GM12892 (cell line): Measurements from ENCODE around the gene VPS50.

Experiments used
- POLR2A ChIP-seq: IDR thresholded peaks from 2 replicates; pipeline ENCODE4 v1.6.1; 2011; ENCODE audit warnings: low read depth, low read length, control low read depth
- POLR2AphosphoS5 ChIP-seq: IDR thresholded peaks from 2 replicates; pipeline ENCODE4 v1.6.1; 2011; ENCODE audit warnings: low read depth, low read length, control low read depth
- TAF1 ChIP-seq: IDR thresholded peaks from 2 replicates; pipeline ENCODE4 v1.6.1; 2011; ENCODE audit warnings: low read depth, mild to moderate bottlenecking, control low read depth, low read length, borderline replicate concordance

DNA sequence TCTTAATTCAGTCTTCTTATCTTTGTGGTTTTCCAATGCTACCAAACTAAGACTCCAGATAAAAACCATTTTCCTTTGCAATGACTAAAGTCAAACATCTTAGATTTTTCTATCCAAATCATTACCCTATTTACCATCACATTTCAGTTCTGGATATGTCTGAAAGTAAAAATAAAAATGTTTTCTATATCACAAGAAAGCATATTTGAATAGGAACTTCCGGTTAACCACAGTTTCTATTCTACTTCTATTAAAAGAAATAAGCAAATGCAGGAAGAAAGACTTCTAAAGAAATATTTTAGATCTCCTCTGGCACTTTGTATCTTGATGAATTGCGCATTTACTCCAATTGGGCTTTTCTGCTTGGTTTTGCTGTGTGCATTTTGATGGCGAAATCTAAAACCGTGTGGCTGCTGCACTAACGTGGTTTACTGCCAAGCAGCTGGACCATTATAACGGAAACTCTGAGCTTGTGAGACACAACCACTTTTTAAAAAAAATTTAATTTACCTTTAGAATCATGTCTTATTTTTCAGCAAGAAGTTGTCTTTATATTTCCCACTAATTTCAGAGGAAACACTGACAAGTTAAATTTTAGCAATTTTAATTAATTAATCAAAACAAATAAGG, 146.1 kb downstream of the VPS50 start:
- TF ChIP-seq POLR2A (no peak), TAF1 (no peak), POLR2AphosphoS5 (no peak)
